A549 (cell line): ENCODE data around the gene SHF. TPM values are rescaled to one million over a fixed set of nuclear protein-coding genes. Genes with fewer than 3 reads are reported as not detected.

Source experiments
- ATAC-seq, 2 experiments: fragments of 200-7000 bp in 1 of 2; fragments of >200 bp in 1 of 2; cut with Nextera tagmentation in 1 of 2; cut with Tn5 transposase in 1 of 2; 3 replicates each; pipeline versions ENCODE4 v1.8.0 to v1.9.1; 2018 to 2020; ENCODE audit warnings: mild to moderate bottlenecking in 1 of 2, moderate library complexity in 1 of 2
- CTCF ChIA-PET: fragments of 300-600 bp; sonication (Branson Sonifier 250); formaldehyde crosslinking; extraction: SDS; loops from one replicate; lab custom pipeline; 2021; ENCODE audit warnings: antibody characterized with exemption, inconsistent platforms; lab: Yijun Ruan, JAX
- POLR2A ChIA-PET: fragments of 350-600 bp; formaldehyde crosslinking; extraction: SDS; loops from one replicate; lab custom pipeline; 2021; ENCODE audit warnings: antibody characterized with exemption, inconsistent platforms; lab: Yijun Ruan, JAX
- DNase-seq, 2 experiments: peaks; one replicate each; pipeline versions ENCODE4 v3.0.0 to v3.0.0-alpha.2; 2011 to 2016; ENCODE audit warnings: low read depth in 1 of 2, low spot score in 1 of 2
- FAIRE-seq: peaks from 2 replicates; lab custom pipeline; 2011; peaks lifted over from hg19 to GRCh38; lab: Jason Lieb, UNC
- H3K27ac ChIP-seq, 2 experiments: fragments of >200 bp; sonication (Bioruptor Twin); formaldehyde crosslinking; 3 replicates each; pipeline ENCODE4 v1.5.1; 2016 to 2017
- H3K4me1 ChIP-seq: fragments of >200 bp; sonication (Bioruptor Twin); formaldehyde crosslinking; 3 replicates; pipeline ENCODE4 v1.6.1; 2016
- H3K4me2 ChIP-seq: fragments of >200 bp; sonication (Bioruptor Twin); formaldehyde crosslinking; 3 replicates; pipeline ENCODE4 v1.6.1; 2016
- H3K4me3 ChIP-seq: fragments of >200 bp; sonication (Bioruptor Twin); formaldehyde crosslinking; 3 replicates; pipeline ENCODE4 v1.5.1; 2016
- H3K9me3 ChIP-seq: fragments of >200 bp; sonication (Bioruptor Twin); formaldehyde crosslinking; 3 replicates; pipeline ENCODE4 v1.6.1; 2016
- BHLHE40 ChIP-seq: IDR thresholded peaks from 2 replicates; pipeline ENCODE4 v1.6.1; 2012; ENCODE audit warnings: low read depth, low read length, inconsistent platforms
- CBX2 ChIP-seq: fragments of 200-600 bp; sonication (generic); IDR thresholded peaks from 2 replicates; pipeline ENCODE4 v1.6.1; 2016; ENCODE audit warnings: low read depth, mild to moderate bottlenecking, borderline replicate concordance
- CBX8 ChIP-seq: fragments of 200-600 bp; sonication (generic); IDR thresholded peaks from 2 replicates; pipeline ENCODE4 v1.6.1; 2016
- CEBPB ChIP-seq, 2 experiments: fragments of >200 bp in 1 of 2; sonication (Bioruptor Twin) in 1 of 2; formaldehyde crosslinking in 1 of 2; IDR thresholded peaks; 2 replicates each; pipeline ENCODE4 v1.6.1; 2012 to 2016
- CHD2 ChIP-seq: fragments of 150-350 bp; IDR thresholded peaks from 2 replicates; pipeline ENCODE4 v1.6.1; 2014; ENCODE audit warnings: low read length; ENCODE audit not compliant: partially characterized antibody
- EHMT2 ChIP-seq: fragments of 200-600 bp; sonication (generic); IDR thresholded peaks from 2 replicates; pipeline ENCODE4 v1.6.1; 2016; ENCODE audit warnings: antibody characterized with exemption, low read depth, mild to moderate bottlenecking, moderate library complexity
- FOXS1 ChIP-seq: fragments of 250-450 bp; sonication (Bioruptor Pico); IDR thresholded peaks from 2 replicates; pipeline ENCODE4 v1.5.0; 2020; ENCODE audit warnings: mild to moderate bottlenecking, moderate library complexity
- GATA3 ChIP-seq: IDR thresholded peaks from 2 replicates; pipeline ENCODE4 v1.6.1; 2012; ENCODE audit warnings: borderline replicate concordance
- HDAC2 ChIP-seq: fragments of 200-600 bp; sonication (generic); IDR thresholded peaks from 2 replicates; pipeline ENCODE4 v1.6.1; 2016
- HEYL ChIP-seq: fragments of 250-450 bp; sonication (Bioruptor Pico); IDR thresholded peaks from 2 replicates; pipeline ENCODE4 v1.8.0; 2021; ENCODE audit warnings: mild to moderate bottlenecking, moderate library complexity
- HOXB5 ChIP-seq: fragments of 250-450 bp; sonication (Bioruptor Pico); IDR thresholded peaks from 2 replicates; pipeline ENCODE4 v1.5.0; 2020; ENCODE audit warnings: mild to moderate bottlenecking, moderate library complexity
- JUN ChIP-seq, 2 experiments: fragments of >200 bp; sonication (Bioruptor Twin); formaldehyde crosslinking; IDR thresholded peaks; 2 replicates in 1 of 2; 3 replicates in 1 of 2; pipeline ENCODE4 v1.6.1; 2016 to 2017
- KDM1A ChIP-seq: fragments of 200-600 bp; sonication (generic); IDR thresholded peaks from 2 replicates; pipeline ENCODE4 v1.6.1; 2016; ENCODE audit warnings: low read depth, mild to moderate bottlenecking
- MAFK ChIP-seq: fragments of 450-650 bp; IDR thresholded peaks from 2 replicates; pipeline ENCODE4 v1.6.1; 2014; ENCODE audit not compliant: partially characterized antibody
- MAZ ChIP-seq: fragments of 150-350 bp; IDR thresholded peaks from 2 replicates; pipeline ENCODE4 v1.6.1; 2014; ENCODE audit warnings: antibody characterized with exemption, low read depth, low read length, borderline replicate concordance
- RAD21 ChIP-seq, 2 experiments: fragments of >200 bp in 1 of 2; sonication (Bioruptor Twin) in 1 of 2; formaldehyde crosslinking in 1 of 2; IDR thresholded peaks in 1 of 2; conservative IDR thresholded peaks in 1 of 2; 2 replicates in 1 of 2; 3 replicates in 1 of 2; pipeline ENCODE4 v1.6.1; 2012 to 2018; ENCODE audit warnings: inconsistent platforms in 1 of 2
- RNF2 ChIP-seq: fragments of 200-600 bp; sonication (generic); IDR thresholded peaks from 2 replicates; pipeline ENCODE4 v1.6.1; 2016; ENCODE audit warnings: low read depth, mild to moderate bottlenecking, antibody characterized with exemption, moderate library complexity, borderline replicate concordance
- SMC3 ChIP-seq: fragments of >200 bp; sonication (Bioruptor Twin); formaldehyde crosslinking; IDR thresholded peaks from 3 replicates; pipeline ENCODE4 v1.6.1; 2018; ENCODE audit warnings: inconsistent platforms
- TP53 ChIP-seq: fragments of 250-450 bp; sonication (Bioruptor Pico); IDR thresholded peaks from 2 replicates; pipeline ENCODE4 v1.5.0; 2021; ENCODE audit warnings: mild to moderate bottlenecking, moderate library complexity
- ZNF302 ChIP-seq: fragments of 250-450 bp; sonication (Bioruptor Pico); IDR thresholded peaks from 2 replicates; pipeline ENCODE4 v1.9.0; 2021; ENCODE audit warnings: inconsistent platforms, mild to moderate bottlenecking, moderate library complexity
- WGBS: methylation state at CpG from one replicate; pipeline ENCODE4 v1.1.6; 2017; ENCODE audit errors: missing lambda C conversion rate; 5-methylcytosine and 5-hydroxymethylcytosine counted together
- polyA plus RNA-seq, 4 experiments: library from polyadenylated mRNA; depleted of rRNA in 3 of 4; stranded (reverse); fragments of >200 nt; fragmentation: RNase III in 1 of 4; extraction: RNeasy Plus Mini Kit Qiagen cat#74134 plus additional on column Dnase treatment in 1 of 4; gene quantifications; 2 replicates in 3 of 4; 3 replicates in 1 of 4; pipeline ENCODE4 v1.2.3, GENCODE V29; 2011 to 2017
- TF ChIP-seq, protein P1 (sequence below): IDR thresholded peaks from 2 replicates; pipeline ENCODE4 v1.6.1; 2012
- TF ChIP-seq, protein P2 (sequence below): fragments of >200 bp; sonication (Bioruptor Twin); formaldehyde crosslinking; IDR thresholded peaks from 3 replicates; pipeline ENCODE4 v1.5.1; 2016
- TF ChIP-seq, protein P3 (sequence below): fragments of 250-450 bp; sonication (Bioruptor Pico); IDR thresholded peaks from 2 replicates; pipeline ENCODE4 v1.5.0; 2020; ENCODE audit warnings: low read depth, mild to moderate bottlenecking, moderate library complexity
- TF ChIP-seq, protein P4 (sequence below): fragments of 250-450 bp; sonication (Bioruptor Pico); IDR thresholded peaks from 2 replicates; pipeline ENCODE4 v1.5.0; 2021; ENCODE audit warnings: mild to moderate bottlenecking, moderate library complexity, borderline replicate concordance
- TF ChIP-seq, protein P5 (sequence below): fragments of >200 bp; sonication (Bioruptor Twin); formaldehyde crosslinking; IDR thresholded peaks from 2 replicates; pipeline ENCODE4 v1.6.1; 2016
- TF ChIP-seq, protein P6 (sequence below): IDR thresholded peaks from 2 replicates; pipeline ENCODE4 v1.6.1; 2012; ENCODE audit warnings: low read depth, borderline replicate concordance

Gene SHF
- polyA plus RNA-seq, 2 of the 4 experiments (the other 2 are of a cell fraction), result 0.36 to 0.85 TPM

DNA sequence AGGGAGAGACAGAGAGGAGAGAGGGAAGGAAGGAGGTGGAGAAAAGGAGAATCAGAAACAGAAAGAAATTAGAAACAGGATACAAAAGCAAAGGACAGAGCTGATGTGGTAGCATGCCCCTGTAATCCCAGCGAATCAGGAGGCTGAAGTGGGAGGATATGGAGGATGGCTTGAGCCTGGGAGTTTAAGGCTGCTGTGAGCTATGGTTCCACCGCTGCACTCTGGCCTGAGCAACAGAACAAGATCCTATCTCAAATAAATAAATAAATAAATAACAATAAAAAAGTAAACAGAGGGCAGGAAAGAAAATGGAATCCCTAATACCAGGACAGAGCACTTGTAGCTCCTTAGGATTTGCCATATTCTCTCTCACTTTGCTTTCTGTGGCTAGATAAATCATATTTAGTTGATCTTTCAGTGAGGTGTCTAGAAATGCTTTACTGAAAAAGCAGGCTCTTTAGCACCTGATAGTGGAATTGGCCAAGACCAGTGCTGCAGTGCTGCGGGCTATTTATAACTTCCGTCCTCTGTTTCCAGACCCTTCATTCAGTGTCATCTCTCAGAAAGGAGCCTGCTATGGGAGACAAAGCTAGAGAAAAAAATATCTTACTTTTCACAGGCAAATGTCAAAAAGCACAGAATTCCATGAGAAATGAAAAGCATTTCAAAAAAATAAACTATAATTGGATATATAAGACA lies 44.2 kb upstream of the SHF start:
- WGBS, result 56% methylated on average over 4 of the region's 4 CpGs
- no peak for TF ChIP-seq CBX8
- no peak for TF ChIP-seq JUN (IDR thresholded peaks at IDR 0.05)
- no peak for TF ChIP-seq KDM1A
- no peak for TF ChIP-seq HEYL (CRISPR knock-in tag)
- TF ChIP-seq MAZ, result no peak
- no peak for TF ChIP-seq SMC3
- TF ChIP-seq HDAC2, result no peak
- TF ChIP-seq BHLHE40, result no peak
- no peak for TF ChIP-seq CHD2
- TF ChIP-seq, protein P1, sequence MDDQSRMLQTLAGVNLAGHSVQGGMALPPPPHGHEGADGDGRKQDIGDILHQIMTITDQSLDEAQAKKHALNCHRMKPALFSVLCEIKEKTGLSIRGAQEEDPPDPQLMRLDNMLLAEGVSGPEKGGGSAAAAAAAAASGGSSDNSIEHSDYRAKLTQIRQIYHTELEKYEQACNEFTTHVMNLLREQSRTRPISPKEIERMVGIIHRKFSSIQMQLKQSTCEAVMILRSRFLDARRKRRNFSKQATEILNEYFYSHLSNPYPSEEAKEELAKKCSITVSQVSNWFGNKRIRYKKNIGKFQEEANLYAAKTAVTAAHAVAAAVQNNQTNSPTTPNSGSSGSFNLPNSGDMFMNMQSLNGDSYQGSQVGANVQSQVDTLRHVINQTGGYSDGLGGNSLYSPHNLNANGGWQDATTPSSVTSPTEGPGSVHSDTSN, result no peak
- ATAC-seq (no peak), DNase-seq (no peak), FAIRE-seq (no peak)
- ChIA-PET POLR2A (no interaction called here), CTCF (interaction anchor here (0.9 to 1.7 kb wide), 2 partner anchors 27 to 44 kb away, joined by 3 to 4 read pairs; no protein-coding TSS in a partner anchor)
- Histone ChIP-seq H3K4me3 (no peak overlapping the region), H3K4me1 (no peaks in the 10 kb centered on the region), H3K4me2 (no peak overlapping the region), H3K27ac (no peak overlapping the region), H3K9me3 (no peaks in the 10 kb centered on the region; the same call in 2 of the 3 replicates)

DNA sequence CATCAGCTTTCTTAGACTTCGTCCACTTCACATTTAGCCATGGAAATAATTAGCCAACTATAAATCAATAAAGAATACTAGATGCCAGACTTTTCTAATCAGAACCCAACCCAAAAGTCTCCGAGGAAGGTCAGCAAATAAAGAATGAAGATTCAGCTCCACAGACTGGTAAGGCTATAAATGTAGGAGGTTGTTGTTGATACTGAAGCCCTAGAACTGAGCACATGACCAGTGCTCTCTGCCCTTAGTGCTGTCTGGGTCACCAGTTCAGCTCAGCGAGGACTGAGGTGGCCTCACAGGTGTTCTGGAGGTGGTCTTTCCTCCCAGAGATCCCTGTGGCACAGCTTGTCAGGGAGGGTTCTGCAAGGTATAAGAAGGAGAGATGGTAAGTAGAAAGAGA lies 43.4 kb upstream of the SHF start:
- Histone ChIP-seq H3K4me3 (no peak overlapping the region), H3K4me2 (no peak overlapping the region), H3K4me1 (no peaks in the 10 kb centered on the region), H3K27ac (no peak overlapping the region), H3K9me3 (no peaks in the 10 kb centered on the region; the same call in 2 of the 3 replicates)
- POLR2A ChIA-PET, result no interaction called here
- TF ChIP-seq, protein P2, sequence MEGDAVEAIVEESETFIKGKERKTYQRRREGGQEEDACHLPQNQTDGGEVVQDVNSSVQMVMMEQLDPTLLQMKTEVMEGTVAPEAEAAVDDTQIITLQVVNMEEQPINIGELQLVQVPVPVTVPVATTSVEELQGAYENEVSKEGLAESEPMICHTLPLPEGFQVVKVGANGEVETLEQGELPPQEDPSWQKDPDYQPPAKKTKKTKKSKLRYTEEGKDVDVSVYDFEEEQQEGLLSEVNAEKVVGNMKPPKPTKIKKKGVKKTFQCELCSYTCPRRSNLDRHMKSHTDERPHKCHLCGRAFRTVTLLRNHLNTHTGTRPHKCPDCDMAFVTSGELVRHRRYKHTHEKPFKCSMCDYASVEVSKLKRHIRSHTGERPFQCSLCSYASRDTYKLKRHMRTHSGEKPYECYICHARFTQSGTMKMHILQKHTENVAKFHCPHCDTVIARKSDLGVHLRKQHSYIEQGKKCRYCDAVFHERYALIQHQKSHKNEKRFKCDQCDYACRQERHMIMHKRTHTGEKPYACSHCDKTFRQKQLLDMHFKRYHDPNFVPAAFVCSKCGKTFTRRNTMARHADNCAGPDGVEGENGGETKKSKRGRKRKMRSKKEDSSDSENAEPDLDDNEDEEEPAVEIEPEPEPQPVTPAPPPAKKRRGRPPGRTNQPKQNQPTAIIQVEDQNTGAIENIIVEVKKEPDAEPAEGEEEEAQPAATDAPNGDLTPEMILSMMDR, result no peak
- TF ChIP-seq MAFK (no peak), CEBPB (IDR thresholded peaks at IDR 0.05) (no peak), FOXS1 (CRISPR knock-in tag) (no peak), ZNF302 (CRISPR knock-in tag) (no peak), BHLHE40 (no peak), EHMT2 (no peak), RNF2 (no peak), TP53 (CRISPR knock-in tag) (no peak), GATA3 (no peak), HOXB5 (CRISPR knock-in tag) (no peak), RAD21 (conservative IDR thresholded peaks at IDR 0.05 in 1 of 2, IDR thresholded peaks at IDR 0.05 in 1 of 2) (no peak), HEYL (CRISPR knock-in tag) (no peak), JUN (IDR thresholded peaks at IDR 0.05) (no peak), CBX2 (no peak)
- TF ChIP-seq, protein P3, sequence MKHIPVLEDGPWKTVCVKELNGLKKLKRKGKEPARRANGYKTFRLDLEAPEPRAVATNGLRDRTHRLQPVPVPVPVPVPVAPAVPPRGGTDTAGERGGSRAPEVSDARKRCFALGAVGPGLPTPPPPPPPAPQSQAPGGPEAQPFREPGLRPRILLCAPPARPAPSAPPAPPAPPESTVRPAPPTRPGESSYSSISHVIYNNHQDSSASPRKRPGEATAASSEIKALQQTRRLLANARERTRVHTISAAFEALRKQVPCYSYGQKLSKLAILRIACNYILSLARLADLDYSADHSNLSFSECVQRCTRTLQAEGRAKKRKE (CRISPR knock-in tag), result no peak
- TF ChIP-seq, protein P4, sequence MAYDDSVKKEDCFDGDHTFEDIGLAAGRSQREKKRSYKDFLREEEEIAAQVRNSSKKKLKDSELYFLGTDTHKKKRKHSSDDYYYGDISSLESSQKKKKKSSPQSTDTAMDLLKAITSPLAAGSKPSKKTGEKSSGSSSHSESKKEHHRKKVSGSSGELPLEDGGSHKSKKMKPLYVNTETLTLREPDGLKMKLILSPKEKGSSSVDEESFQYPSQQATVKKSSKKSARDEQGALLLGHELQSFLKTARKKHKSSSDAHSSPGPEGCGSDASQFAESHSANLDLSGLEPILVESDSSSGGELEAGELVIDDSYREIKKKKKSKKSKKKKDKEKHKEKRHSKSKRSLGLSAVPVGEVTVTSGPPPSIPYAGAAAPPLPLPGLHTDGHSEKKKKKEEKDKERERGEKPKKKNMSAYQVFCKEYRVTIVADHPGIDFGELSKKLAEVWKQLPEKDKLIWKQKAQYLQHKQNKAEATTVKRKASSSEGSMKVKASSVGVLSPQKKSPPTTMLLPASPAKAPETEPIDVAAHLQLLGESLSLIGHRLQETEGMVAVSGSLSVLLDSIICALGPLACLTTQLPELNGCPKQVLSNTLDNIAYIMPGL, result no peak
- TF ChIP-seq, protein P5, sequence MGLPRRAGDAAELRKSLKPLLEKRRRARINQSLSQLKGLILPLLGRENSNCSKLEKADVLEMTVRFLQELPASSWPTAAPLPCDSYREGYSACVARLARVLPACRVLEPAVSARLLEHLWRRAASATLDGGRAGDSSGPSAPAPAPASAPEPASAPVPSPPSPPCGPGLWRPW, result no peak
- TF ChIP-seq, protein P6, sequence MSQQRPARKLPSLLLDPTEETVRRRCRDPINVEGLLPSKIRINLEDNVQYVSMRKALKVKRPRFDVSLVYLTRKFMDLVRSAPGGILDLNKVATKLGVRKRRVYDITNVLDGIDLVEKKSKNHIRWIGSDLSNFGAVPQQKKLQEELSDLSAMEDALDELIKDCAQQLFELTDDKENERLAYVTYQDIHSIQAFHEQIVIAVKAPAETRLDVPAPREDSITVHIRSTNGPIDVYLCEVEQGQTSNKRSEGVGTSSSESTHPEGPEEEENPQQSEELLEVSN, result no peak
- TF ChIP-seq, protein P1, result no peak
- no peak for FAIRE-seq
- CTCF ChIA-PET, result interaction anchor here (0.9 to 1.7 kb wide), 2 partner anchors 26 to 45 kb away, joined by 3 to 4 read pairs; no protein-coding TSS in a partner anchor
- 12% methylated on average over 3 of the region's 3 CpGs for WGBS
- no peak for DNase-seq
- no peak for ATAC-seq
